GM18907 (cell line): Measurements from ENCODE around the gene DCBLD2.

Source experiments
- ATAC-seq: cut with Tn5 transposase; IDR thresholded peaks from one replicate; pipeline ENCODE4 v1.9.1; 2021; ENCODE audit warnings: mild to moderate bottlenecking, moderate library complexity; ENCODE audit not compliant: unreplicated experiment

The DCBLD2 gene

DNA sequence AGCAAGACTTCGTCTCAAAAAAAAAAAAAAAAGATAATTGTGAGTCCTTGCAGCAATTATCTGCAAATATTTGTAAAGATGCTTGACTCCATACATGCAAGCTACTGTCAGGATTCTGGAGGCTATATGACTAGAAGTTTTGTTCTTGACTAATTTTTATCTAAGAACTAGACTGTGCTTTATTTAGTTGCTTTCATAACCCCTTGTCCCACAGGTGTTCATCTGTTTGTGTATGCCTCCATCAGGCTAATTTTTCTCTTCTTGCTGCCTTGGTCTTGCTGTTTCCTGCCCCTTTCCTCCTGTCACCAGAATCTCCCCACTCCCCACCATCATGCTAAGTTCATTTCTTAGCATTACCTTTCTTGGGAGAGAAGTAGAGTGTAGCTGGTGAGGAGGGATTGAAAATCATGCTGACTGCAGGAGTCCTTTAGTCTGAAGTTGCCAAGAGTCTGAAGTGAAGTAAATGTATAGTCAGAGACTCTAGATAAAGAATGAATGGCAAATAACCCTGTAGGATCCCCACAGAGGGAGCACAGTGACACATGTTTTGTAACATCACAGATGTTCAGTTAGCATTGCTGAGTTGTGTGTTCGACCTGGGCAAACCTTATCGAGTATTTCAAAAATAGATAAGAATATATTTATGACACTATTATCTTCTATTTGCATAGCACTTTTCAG is 125.9 kb downstream of the DCBLD2 start:
- no peak for ATAC-seq

DNA sequence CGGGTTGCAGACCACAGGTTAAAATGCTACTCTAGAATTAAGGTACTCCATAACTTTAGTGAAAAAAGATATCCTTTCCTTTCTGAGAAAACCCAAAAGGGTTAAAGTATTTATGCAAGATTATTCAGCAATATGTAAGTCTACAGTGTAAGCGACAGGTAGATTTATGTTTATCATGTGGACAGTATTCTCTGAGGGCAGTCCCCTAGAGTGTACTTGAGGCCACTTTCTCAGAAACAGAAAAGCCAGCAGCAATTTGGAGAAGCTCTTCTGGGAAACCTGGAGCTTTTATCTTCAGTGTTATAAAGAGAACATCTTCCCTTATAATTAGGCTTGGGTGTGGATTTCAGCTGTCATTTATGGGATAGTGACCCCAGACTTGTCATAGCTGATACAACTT is 129.5 kb downstream of the DCBLD2 start:
- no peak for ATAC-seq

DNA sequence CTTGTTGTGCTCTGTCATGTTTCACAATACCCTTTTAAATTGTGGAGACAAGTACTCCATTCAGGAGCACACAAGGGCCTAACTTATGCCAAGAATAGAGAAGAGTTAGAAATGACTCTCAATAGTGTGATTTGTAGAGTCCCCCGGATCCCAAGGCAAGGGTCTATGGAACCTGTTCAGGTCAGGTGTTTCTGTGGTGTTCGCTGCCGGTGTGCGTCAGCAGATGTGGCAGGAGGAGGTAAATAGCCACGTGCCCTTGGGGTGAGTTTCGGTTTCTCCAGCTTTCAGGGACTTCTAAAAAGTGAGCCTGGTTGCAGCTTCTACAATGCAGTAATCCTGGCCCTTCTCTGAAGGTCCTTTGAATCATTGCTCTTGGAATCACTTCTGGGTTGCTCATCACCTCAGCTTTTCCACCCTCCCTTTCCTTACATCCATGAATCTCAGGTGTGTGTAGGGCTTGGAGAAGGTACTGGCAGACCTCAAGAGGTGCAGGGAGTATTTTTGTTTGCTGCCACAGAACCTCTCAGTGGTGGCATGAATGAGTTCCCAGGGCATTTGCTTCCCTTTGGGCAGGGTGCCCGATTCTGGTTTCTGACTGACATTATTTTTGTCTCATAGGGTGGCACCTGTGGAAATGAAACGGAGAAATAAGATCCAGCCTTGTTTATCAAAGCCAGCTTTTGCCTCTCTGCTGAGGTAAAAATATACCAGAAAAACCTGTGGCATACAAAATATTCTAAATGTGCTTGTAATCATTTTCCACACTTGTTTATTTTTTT is 131.0 kb downstream of the DCBLD2 start:
- ATAC-seq: peak; percentile 84

DNA sequence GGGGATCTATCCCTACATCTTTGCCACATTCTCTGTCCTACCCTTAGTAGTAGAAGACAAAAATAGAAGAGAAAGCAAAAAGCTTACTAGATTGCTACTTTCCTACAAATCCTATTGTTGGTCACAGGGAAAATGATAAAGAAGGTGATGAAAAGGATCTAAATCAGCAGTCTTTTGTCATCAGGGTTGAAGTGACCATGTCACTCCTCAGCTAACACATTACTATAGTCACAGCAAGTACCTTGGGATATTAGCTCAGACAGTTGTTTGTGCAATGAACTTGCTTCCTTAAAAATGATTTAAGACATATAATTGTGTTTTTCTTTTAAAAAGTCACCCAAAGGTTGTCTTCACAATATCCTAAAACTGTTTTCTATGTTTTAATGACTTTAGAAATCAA is 132.0 kb downstream of the DCBLD2 start:
- ATAC-seq: no peak

DNA sequence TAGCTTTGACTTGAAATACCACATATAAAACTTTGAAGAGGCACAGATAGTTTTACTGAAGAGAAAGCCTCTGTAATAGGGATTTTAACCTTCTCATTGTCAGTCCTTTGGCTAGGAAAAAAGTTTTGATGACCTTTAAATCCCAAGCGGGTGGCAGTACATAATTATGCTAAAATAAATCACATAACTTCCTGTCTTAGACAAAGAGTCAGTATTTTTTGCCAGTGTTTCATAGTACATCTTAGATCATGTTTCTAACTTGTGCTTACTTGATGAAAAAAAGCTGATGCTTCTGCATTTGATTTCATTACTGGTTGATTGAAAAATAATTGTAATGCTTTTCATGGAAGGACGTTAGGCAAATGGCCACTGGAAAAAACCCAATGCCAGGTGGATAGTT is 132.5 kb downstream of the DCBLD2 start:
- no peak for ATAC-seq

DNA sequence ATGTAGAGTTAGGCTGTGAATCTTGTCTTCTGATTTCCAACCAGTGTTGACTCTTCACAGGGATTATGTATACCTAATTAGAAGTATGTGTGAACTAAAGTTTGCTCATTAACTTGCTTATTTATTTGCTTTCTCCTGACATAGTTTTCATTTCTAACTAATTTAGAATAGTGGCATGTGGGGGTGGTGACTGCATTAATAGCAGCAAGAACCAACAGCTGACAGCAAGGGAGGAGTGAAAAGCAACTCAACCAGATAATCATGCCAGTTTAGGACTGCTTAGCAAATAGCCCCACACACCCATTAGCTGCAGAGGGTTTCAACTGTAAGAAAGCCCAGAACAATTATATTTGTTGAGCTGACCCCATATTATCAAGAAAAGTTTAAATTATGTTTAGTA is 134.6 kb downstream of the DCBLD2 start:
- ATAC-seq: no peak

DNA sequence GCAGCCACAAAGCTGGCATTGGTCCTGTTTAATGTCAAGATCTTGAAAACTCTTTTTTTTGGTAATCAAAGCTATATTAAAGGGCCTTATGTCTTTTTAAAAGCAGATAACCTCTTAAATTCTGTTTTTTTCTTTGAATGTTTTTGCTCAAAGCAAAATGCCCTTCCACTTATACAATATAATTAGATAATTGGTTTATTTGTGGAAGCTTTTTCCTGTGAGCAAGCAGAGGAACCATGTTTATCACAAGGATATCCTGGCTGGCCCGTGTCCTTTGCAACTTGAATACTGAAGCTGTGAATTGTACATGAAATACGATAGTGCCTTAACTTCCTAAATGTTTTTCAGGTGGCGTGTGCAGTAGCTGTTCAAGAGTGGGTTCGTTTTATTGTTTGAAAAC is 135.8 kb downstream of the DCBLD2 start:
- ATAC-seq: no peak

DNA sequence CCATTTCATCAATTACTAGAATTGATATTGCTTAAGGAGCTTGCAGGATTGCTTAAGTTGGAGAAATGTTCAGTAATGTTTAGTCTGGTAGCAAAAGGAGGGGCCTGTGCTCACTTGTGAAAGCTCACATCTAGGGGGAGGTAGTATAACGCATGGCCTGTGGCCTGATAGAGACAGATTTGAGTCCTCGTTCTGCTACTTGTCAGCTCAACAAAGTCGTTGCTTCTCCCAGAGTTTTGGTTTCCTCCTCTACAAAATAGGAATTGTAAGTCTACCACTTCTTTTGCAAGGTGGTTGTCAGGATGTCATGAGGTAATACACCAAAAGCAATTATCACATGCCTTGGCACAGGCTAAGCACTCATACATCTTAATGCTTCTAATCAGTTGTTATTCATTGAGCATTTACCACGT is 137.0 kb downstream of the DCBLD2 start:
- ATAC-seq: no peak

DNA sequence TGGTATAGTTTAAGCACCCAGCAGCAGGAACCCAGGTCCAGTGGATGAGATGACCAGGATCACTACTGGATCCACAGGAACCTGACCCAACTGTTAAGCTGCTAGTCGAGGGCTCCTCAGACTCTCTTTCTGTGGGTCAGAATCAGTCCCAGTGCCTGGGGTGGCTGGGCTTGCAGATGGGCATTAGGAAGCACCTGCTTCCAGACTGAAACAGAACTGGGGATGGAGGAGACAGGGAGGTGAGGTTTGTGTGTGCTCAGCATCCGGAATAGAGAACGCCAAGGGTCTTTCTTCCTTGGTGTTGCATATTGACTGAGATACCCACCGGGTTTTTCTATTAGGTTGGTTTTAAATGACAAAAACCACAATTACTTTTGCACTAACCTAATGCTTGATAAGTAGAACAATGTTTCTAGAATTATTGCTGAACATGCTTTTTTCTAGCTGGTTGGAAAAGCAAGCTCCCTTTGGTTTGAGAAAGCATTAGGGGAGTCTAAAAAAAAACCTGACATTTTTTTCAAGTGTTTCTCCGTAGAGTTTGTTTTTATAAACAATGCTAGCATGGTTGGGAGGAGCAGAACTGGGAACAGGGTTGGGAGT is 137.6 kb downstream of the DCBLD2 start:
- ATAC-seq: no peak

DNA sequence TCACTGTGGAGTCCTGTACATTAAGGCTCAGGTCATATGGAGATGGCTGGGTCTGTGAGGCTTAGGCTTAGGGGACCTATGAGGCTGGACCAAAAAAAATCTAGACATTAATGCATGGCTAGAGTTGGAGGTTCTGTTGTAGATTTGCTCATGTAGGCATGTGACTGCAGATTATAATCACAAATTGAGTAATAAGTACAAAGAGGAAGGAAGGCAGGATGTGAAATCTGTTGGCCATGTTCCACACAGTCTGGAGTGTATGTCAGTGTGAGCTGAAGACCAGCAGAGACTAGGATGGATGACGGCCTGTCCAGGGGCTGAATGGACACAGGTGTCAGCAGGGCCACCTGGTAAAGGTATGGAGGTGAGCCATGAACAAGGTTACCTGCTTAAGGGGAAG is 138.4 kb downstream of the DCBLD2 start, which contains the start of gene ST3GAL6:
TSS of gene ST3GAL6 (plus strand) at position 265 of the 400 bp plus-strand sequence. CDS start 5,101 bp downstream, outside the sequence.
- peak; percentile 58 for ATAC-seq

DNA sequence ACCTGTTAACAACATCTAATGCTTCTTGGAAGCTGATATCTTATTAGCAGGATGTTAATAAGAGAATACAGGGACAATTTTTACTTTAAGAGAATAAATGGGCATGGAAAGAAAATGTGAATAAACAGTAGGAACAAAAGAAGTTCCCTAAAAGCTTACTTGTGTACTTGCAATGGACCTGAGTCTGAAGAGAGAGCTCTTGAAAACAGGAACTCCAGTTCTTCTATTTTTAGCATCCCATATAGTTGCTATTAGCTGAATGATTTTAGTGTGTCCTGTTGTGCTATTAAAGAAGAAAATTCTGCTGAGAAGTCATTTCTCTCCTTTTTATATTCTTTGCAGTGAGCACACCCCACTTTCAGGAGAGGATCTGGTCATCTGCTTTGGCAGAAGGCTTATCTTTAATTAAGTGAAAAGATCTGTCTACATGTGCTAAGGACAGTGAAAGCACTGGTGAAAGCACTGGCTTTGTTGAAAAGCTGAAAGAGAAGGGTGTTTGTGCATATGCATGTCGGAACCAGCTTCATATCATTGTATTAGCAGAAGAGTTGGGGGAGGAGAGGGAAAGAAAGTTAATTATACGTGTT is 139.8 kb downstream of the DCBLD2 start:
- no peak for ATAC-seq

DNA sequence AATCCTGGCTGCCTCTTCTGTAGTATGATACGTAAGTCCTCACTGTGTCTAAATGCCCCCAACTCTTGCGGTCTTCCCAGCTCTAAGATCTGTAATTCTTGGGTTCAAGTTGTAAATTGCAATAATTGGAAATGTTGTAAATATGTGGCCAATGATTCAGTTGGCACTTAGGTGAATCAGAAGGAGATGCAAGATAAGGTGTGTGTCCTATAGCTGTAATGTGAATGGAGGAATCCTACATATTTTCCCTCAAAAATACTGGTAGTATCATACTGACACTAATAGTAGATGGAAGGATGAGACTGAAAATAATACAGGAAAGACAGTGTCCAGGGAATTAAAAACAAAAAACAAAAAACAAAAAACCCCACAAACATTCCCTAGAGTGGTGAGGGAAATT is 141.9 kb downstream of the DCBLD2 start:
- no peak for ATAC-seq

DNA sequence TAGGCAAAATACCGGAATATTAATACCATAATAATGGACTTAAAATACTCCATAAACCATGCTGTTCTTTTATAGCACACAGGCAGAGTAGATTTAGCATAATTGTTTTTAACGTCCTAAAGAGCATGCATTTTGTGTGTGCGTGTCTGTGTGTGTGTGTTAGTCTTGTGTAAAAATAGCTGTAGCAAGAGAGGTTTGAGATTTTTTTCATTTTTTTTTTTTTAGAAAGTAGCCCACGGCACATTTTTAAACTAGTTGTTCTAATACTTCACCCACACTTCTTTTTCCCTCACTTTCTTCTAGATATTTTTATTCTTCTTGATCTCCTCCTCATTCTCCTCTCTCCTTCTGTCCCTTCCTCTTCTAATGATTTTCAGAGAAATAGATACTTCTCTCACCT is 145.9 kb downstream of the DCBLD2 start:
- ATAC-seq: no peak

DNA sequence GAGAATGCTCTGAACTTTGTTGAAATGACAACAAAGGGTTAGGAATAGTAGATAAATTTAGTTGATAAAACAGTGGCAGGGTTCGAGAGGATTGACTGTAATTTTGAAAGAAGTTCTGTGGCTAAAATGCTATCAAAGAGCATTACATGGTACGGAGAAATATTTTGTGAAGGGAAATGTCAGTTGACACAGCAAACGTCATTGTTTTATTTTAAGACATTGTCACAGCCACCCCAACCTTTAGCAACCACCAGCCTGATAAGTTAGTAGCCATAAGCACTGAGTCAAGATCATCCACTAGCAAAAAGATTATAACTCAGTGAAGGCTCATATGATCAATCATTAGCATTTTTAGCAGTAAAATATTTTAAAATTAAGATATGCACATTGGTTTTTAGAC is 147.0 kb downstream of the DCBLD2 start:
- ATAC-seq: no peak

DNA sequence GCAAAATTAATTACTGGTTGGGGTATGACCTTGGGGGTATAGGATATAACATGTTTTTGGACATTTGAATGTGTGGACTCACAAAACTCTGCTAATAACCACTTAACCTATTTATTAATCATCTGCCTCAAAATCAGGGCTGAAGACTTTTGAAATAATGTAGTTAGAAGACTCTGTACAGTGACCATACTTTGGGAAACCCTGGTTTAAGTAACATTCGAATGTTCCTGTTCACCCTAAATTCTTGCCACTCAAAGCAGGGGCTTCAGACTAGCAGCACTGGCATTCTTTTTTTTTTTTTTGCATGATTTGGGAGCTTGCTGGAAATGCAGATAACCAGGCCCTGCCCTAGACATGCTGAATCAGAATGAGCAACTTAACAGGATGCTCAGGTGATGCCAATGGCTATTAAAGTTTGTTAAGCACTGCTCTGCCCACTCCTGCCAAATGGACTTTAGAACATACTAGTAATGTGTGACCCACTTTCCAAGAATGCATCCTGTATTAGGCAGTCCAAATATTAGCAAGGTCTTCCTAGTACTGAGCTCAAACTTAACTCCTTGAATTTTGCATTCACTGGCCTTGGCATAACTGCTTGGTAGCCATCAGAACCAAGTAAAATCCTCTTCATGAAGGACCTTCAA is 151.1 kb downstream of the DCBLD2 start:
- no peak for ATAC-seq

DNA sequence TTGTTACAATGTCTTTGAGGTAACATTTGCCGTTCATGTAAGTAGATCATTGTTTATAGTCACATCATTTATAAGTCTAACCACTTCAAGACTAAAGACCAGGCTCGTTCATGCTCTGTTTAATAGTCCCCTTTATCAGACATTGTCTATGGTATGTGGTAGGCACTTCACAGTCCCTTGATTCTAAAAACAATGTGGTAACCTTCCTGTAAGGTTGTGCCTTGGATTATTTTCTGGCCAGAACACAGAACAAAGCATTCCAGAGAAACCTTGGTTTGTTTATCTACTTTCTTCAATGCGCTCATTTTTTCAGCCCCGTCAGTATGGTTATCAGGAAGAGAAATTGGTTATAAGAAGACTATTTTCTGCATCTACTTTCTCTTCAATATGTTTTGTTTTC is 154.6 kb downstream of the DCBLD2 start:
- ATAC-seq: no peak

DNA sequence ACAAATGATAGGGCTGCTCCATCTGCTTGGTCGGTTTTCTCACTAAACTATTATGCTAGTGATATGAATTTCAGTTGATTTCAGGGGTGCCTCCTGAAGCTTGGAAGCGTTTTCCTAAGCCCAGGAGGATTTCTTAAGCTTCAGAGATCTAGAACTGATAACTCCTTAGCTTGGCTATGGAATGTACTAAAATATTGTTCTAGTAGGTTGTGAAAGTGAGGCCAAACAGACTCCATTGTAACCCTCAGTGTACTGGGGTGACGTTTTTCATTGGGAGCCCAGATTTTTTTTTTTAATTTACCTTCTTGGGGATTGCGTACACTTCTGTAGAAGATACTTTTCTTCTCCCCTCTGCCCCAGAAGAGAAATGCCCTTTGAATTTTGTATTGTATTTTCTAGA is 155.4 kb downstream of the DCBLD2 start:
- ATAC-seq: no peak
